Measurements from ENCODE around the gene TNNT1.
"Not testable (repeated sequence)": the region's sequence is repeated elsewhere in the genome, so short reads cannot be mapped to it uniquely, and the experiment has no call there.

TNNT1 gene

GRCh38 chr19:55169136-55169535 lies 20.1 kb upstream of the TNNT1 start:
- no peak for DNase-seq

GRCh38 chr19:55166530-55167268 lies 17.7 kb upstream of the TNNT1 start, which contains the start of gene DNAAF3:
DNAAF3 (minus strand) TSS chr19:55166613; CDS start chr19:55166413, 200 bp downstream.
- peak; percentile 98 for DNase-seq

- peak; percentile 83 for DNase-seq
These were observed 17.0 kb upstream of the TNNT1 start for GRCh38 chr19:55165952-55166529.

- DNase-seq = no peak
These were observed 12.7 kb upstream of the TNNT1 start for GRCh38 chr19:55161571-55162322.

GRCh38 chr19:55160986-55161365 lies 12.0 kb upstream of the TNNT1 start:
- no peak for DNase-seq

GRCh38 chr19:55160128-55160985 lies 11.4 kb upstream of the TNNT1 start:
- peak; percentile 80 for DNase-seq

- DNase-seq = peak; percentile 48
These were observed 10.1 kb upstream of the TNNT1 start for GRCh38 chr19:55158848-55159749.

GRCh38 chr19:55158423-55158822 lies 9.4 kb upstream of the TNNT1 start:
- no peak for DNase-seq

GRCh38 chr19:55157064-55157908 lies 8.3 kb upstream of the TNNT1 start, which contains the start of gene TNNI3:
TNNI3 (minus strand) TSS chr19:55157732; CDS start chr19:55157589, 143 bp downstream.
- DNase-seq = no peak

GRCh38 chr19:55156202-55157063 lies 7.4 kb upstream of the TNNT1 start:
- DNase-seq = peak; percentile 43

- not testable (repeated sequence) for DNase-seq
These were observed 6.8 kb upstream of the TNNT1 start for GRCh38 chr19:55155784-55156183.

GRCh38 chr19:55153652-55154264 lies 4.8 kb upstream of the TNNT1 start:
- no peak for DNase-seq

- no peak for DNase-seq
These were observed 3.0 kb upstream of the TNNT1 start for GRCh38 chr19:55152017-55152416.

- DNase-seq = no peak
These were observed 1.3 kb downstream of the TNNT1 start for GRCh38 chr19:55147545-55148251.

GRCh38 chr19:55146705-55147273 lies 2.2 kb downstream of the TNNT1 start:
- no peak for DNase-seq

GRCh38 chr19:55146078-55146704 lies 2.8 kb downstream of the TNNT1 start:
- DNase-seq = no peak

GRCh38 chr19:55145232-55145631 lies 3.8 kb downstream of the TNNT1 start:
- DNase-seq = no peak
